ENCODE data around the gene SUMF1. TPM values are rescaled to one million over a fixed set of nuclear protein-coding genes. Genes with fewer than 3 reads are reported as not detected.

Gene SUMF1
- total RNA-seq, 1 experiment from 2014 or later, result 11.6 TPM

DNA sequence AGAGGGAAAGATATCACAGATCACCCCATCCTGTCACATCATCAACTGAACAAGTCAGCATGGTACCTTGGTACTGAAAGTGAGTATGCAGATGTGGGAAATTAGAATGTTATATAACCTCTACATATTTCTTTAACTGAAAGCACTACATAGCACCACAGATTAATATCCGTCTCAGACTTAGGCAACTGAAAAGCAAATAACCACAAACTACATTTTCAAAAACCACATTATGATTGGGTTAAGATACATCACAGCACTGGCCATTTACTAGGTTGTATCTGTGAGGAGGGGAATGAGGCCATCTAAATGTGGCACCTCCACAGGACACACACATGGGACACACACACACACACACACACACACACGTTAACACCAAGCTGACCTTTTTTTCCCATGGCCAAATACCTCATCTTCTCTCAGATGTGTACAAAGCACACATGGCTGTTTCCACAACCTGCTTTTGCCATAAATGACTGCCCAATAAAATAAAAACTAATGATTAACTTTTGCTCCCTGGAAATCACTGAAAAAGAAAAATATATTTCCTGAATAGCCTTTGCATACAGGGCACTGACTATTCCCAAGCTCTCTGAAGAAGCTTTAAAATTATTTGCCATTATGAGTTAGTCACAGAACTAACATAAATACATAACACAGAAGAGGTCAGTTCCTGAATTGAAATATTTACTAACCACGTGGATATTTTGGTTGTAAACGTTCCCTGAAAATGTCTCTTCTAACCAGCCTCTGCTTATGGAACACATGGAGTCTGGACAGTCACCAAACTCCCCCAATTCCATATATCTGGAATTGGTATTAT lies 60.1 kb downstream of the SUMF1 start:
- H3K4me3 ChIP-seq (ENCODE audit: insufficient read depth, low read depth, low read length), result no peak overlapping the region
- H3K36me3 ChIP-seq (replicated peaks; ENCODE audit: control insufficient read depth, insufficient read depth, low read length), result no peaks in the 10 kb centered on the region; the same call in 1 of the 2 replicates
- DNase-seq, result no peak
- H3K27me3 ChIP-seq (ENCODE audit: control insufficient read depth, insufficient read depth, low read length), result no peaks in the 10 kb centered on the region

DNA sequence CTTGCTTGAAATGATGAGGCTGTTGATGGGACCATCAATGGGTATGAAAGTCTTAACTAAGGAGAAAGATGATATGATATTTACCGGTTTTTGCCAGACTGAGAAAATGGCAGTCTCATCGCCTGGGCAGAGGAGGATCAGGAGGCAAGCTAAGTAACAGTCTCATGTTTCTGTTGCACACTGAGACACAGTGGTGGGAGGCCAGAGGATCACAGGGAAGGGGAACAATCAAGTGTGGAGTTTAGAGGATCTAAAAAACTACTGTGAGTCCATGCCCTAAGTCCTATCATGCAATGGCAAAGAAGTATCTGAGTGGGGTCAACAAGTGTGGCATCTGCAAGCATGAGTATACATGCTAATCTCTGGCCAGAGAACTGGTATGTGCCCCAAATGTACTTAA lies 62.2 kb downstream of the SUMF1 start:
- DNase-seq, result no peak
- no peak overlapping the region for H3K4me3 ChIP-seq (ENCODE audit: insufficient read depth, low read depth, low read length)
- H3K36me3 ChIP-seq (replicated peaks; ENCODE audit: control insufficient read depth, insufficient read depth, low read length), result no peaks in the 10 kb centered on the region; the same call in 1 of the 2 replicates
- H3K27me3 ChIP-seq (ENCODE audit: control insufficient read depth, insufficient read depth, low read length), result no peaks in the 10 kb centered on the region

DNA sequence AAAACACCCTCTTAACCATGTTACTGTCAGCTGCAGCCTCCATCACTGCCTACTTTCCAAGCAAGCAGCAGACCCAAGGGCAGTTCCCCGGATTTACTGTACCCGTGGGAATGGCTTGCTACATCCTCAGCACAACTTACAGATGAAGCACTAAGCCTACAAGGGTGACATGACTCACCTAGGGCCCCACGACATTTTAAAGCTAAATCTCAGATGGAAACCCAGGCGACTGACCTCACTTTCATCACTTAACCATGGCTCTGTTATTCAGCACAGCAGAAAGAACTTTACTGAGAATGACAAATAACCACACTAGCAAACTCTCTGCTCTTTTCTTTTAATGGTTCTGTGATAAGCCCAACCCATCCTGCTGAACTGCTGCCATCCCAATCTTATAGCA lies 65.6 kb downstream of the SUMF1 start:
- no peaks in the 10 kb centered on the region for H3K27me3 ChIP-seq (ENCODE audit: control insufficient read depth, insufficient read depth, low read length)
- no peak for DNase-seq
- no peak overlapping the region for H3K4me3 ChIP-seq (ENCODE audit: insufficient read depth, low read depth, low read length)
- no peaks in the 10 kb centered on the region; the same call in 1 of the 2 replicates for H3K36me3 ChIP-seq (replicated peaks; ENCODE audit: control insufficient read depth, insufficient read depth, low read length)

DNA sequence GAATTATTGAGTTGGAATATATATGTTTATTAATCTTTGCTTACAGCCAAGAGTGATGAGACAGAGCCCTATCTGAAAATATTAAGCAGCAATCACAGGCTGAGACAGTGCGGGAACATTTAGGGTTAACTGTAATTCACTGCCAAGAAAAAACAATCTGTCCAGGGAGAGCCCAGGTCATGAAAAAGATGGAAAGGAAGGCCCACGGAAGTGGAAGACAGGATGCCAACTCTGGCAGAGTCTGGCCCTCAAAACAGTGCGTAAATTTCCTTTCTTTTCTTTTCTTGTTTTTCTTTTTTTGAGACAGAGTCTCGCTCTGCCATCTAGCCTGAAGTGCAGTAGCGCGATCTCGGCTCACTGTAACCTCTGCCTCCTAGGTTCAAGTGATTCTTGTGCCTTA lies 67.6 kb downstream of the SUMF1 start:
- Histone ChIP-seq H3K27me3 (ENCODE audit: control insufficient read depth, insufficient read depth, low read length) (no peaks in the 10 kb centered on the region), H3K36me3 (replicated peaks; ENCODE audit: control insufficient read depth, insufficient read depth, low read length) (no peaks in the 10 kb centered on the region), H3K4me3 (ENCODE audit: insufficient read depth, low read depth, low read length) (no peak overlapping the region)
- DNase-seq, result no peak

DNA sequence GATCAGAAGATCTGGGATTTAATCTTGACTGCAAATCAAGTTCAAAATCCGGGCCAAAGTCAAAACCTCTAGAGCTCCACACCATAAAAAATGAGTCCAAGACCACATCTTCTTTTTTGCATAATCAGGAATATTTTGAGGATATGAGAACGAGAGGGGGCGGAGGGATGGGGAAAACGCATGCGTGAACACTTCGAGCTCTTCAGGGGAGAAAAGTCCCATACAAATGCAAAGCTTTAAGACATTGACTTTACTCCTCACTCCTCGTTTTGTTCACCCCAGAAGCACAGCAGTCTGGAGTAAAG lies 68.2 kb downstream of the SUMF1 start:
- Histone ChIP-seq H3K27me3 (ENCODE audit: control insufficient read depth, insufficient read depth, low read length) (no peaks in the 10 kb centered on the region), H3K36me3 (replicated peaks; ENCODE audit: control insufficient read depth, insufficient read depth, low read length) (no peaks in the 10 kb centered on the region), H3K4me3 (ENCODE audit: insufficient read depth, low read depth, low read length) (no peak overlapping the region)
- DNase-seq, result no peak

DNA sequence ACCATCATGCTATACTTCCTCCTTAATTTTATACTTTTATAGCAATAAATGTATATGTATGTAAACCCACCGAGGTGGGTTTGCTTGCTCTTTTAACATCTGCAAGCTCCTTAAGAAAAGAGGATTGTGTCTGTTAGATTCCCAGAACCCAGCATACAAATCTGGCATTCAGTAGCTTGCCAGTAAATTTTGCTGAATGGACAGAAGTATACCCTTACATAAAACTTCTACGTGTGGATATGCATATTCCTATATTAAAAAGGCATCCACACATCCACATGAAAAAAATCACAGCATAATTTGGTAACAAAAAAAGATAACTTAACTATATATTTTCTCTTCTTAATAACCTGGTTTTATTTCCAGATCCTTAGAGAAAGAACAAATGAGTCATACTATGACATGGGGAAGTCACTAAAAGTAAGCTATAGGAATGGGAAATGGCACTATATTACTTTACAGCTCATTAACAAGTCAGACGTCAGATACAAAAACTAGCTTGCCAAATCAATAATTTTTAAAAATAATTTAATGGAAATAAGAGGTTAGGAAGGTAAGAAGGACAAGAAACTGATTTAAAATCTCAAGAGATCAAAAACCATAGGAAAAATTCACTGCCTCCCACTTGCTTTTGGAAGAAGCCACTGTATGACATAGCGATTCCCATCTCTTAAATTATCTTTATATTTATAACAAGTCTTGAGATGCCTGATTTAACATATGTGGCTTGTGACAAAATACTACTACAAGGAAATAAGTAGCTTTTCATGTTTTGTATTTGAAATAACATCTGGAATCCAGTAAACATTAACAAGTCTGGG lies 68.7 kb downstream of the SUMF1 start:
- Histone ChIP-seq H3K4me3 (ENCODE audit: insufficient read depth, low read depth, low read length) (no peak overlapping the region), H3K27me3 (ENCODE audit: control insufficient read depth, insufficient read depth, low read length) (no peaks in the 10 kb centered on the region), H3K36me3 (replicated peaks; ENCODE audit: control insufficient read depth, insufficient read depth, low read length) (no peaks in the 10 kb centered on the region)
- no peak for DNase-seq

DNA sequence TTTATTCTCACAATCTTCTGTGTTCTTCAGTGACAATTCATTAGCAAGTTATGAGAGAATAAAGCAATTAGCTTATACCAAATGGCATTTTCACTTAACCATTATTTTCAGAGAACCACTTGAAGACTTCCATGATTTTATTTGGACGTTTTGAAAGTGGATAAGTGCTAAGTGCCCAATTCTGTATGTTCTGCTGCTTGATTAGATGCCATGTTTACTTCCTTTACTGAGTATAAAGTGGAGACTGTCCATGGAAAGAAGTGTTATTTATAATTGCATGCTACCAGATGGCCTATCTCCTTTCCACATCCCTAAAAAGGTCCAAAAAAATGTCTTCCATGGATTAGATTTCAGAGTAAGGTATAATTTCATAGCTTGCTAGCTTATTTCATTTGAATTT lies 69.6 kb downstream of the SUMF1 start:
- H3K4me3 ChIP-seq (ENCODE audit: insufficient read depth, low read depth, low read length), result no peak overlapping the region
- no peaks in the 10 kb centered on the region for H3K36me3 ChIP-seq (replicated peaks; ENCODE audit: control insufficient read depth, insufficient read depth, low read length)
- no peaks in the 10 kb centered on the region for H3K27me3 ChIP-seq (ENCODE audit: control insufficient read depth, insufficient read depth, low read length)
- DNase-seq, result no peak

DNA sequence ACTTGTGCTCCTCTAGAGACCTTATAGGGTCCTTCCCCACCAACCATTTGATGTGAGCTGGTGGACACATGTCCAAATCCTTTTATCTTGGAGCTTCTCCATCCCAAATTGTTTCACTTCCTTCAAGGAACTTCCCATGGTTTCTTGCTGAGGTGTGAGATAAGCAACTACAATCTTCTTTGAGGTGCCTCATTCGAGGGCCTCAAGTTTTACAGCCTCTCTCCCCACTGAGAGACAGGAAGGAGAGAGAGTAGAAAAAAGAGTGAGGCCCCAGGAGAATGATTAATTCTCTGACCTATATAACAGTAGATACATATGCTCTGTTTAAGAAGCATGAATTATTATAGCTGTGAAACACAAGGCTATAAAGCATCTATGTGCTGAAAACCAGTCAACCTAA lies 70.5 kb downstream of the SUMF1 start:
- no peak for DNase-seq
- Histone ChIP-seq H3K36me3 (replicated peaks; ENCODE audit: control insufficient read depth, insufficient read depth, low read length) (no peaks in the 10 kb centered on the region), H3K4me3 (ENCODE audit: insufficient read depth, low read depth, low read length) (no peak overlapping the region), H3K27me3 (ENCODE audit: control insufficient read depth, insufficient read depth, low read length) (no peaks in the 10 kb centered on the region)

DNA sequence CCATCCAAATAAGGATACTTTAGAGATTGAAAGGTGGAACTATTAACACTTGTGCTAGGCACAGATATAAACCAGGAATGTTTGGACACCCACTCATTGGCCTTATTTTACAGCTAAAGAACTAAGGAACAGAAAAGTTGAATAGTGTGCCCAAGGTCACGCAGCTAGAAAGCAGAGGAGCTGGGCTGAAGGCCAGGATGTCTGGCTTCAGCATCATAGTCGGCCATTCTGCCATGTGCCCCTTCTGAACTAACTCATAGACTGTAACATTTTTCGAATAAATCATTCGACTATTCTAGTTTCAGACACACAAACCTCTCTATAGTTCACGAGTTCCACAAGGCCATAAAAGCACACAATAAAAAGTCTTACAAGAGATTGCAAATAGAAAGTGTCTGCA lies 71.1 kb downstream of the SUMF1 start:
- H3K4me3 ChIP-seq (ENCODE audit: insufficient read depth, low read depth, low read length), result no peak overlapping the region
- no peaks in the 10 kb centered on the region for H3K27me3 ChIP-seq (ENCODE audit: control insufficient read depth, insufficient read depth, low read length)
- DNase-seq, result no peak
- no peaks in the 10 kb centered on the region for H3K36me3 ChIP-seq (replicated peaks; ENCODE audit: control insufficient read depth, insufficient read depth, low read length)

DNA sequence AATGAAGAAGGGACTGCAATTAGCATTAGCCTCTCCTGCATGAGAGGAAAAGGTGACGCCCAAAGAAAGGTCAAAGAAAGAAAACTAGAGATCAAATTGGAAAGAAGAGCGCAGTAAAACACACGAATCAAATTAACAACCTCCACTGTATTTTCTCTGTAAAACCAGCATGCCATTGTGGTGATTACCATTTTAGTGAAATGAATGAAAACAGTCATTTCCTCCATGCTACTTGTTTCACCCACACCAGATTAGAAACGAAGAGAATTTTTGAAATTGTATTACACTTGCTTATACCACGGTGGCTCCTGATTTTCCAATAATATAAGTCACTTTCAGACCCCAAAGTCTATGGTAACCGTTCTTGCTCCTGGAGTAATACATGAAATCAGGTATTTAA lies 71.6 kb downstream of the SUMF1 start:
- DNase-seq, result no peak
- Histone ChIP-seq H3K27me3 (ENCODE audit: control insufficient read depth, insufficient read depth, low read length) (no peaks in the 10 kb centered on the region), H3K4me3 (ENCODE audit: insufficient read depth, low read depth, low read length) (no peak overlapping the region), H3K36me3 (replicated peaks; ENCODE audit: control insufficient read depth, insufficient read depth, low read length) (no peaks in the 10 kb centered on the region)

DNA sequence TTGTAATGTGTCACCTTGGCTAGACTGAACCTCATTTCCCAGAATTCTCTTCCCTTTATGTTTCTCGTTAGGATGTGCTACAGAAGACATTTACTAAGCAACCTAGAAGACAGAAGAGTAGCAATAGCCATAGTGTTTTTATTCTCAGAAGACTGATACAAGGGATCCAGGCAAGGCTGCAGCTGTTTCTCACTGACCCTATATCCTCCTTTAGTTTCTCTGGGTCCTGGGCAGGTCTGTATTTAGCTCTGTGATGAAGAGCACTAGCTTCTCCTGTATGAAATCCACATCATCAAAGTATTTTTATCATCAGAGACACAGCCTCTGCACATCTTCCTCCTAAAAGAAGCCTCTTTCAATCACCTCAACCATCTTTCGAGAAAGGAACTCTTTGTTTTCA lies 72.5 kb downstream of the SUMF1 start:
- no peak for DNase-seq
- Histone ChIP-seq H3K27me3 (ENCODE audit: control insufficient read depth, insufficient read depth, low read length) (no peaks in the 10 kb centered on the region), H3K36me3 (replicated peaks; ENCODE audit: control insufficient read depth, insufficient read depth, low read length) (no peaks in the 10 kb centered on the region), H3K4me3 (ENCODE audit: insufficient read depth, low read depth, low read length) (no peak overlapping the region)

DNA sequence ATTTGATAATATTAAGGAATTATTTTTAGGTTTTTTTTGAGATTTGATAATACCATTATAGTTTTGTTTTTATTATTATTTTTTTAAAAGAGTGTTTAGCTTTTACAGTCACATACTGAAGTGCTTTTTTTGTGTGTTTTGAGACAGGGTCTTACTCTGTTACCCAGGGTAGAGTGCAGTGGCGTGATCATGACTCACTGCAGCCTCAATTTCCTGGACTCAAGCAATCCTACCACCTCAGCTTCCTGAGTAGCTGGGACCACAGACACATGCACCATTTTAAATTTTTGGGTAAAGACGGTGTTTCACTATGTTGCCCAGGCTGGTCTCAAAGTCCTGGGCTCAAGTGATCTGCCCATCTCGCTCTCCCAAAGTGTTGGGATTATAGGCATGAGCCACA lies 73.0 kb downstream of the SUMF1 start:
- Histone ChIP-seq H3K4me3 (ENCODE audit: insufficient read depth, low read depth, low read length) (no peak overlapping the region), H3K27me3 (ENCODE audit: control insufficient read depth, insufficient read depth, low read length) (no peaks in the 10 kb centered on the region), H3K36me3 (replicated peaks; ENCODE audit: control insufficient read depth, insufficient read depth, low read length) (no peaks in the 10 kb centered on the region)
- DNase-seq, result no peak

DNA sequence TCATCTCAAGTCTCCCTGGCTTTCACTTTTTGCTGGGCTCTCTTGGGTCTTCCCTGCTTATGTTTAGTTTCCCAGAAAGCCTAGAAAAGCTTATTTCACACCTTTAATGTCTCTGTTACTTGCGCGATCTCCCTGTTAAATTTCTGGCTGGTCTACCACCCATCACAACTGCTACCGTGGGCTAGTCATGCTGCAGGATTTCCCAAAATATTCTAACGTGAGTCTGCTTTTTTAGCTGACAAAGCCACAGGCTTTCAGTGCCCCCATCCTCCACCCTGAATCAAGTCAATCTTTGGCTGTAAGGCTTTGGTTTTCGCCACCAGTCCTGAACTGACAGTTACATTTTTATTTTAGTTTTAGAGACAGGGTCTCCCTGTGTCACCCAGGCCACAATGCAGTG lies 74.1 kb downstream of the SUMF1 start:
- Histone ChIP-seq H3K36me3 (replicated peaks; ENCODE audit: control insufficient read depth, insufficient read depth, low read length) (no peaks in the 10 kb centered on the region), H3K4me3 (ENCODE audit: insufficient read depth, low read depth, low read length) (no peak overlapping the region), H3K27me3 (ENCODE audit: control insufficient read depth, insufficient read depth, low read length) (no peaks in the 10 kb centered on the region)
- no peak for DNase-seq

DNA sequence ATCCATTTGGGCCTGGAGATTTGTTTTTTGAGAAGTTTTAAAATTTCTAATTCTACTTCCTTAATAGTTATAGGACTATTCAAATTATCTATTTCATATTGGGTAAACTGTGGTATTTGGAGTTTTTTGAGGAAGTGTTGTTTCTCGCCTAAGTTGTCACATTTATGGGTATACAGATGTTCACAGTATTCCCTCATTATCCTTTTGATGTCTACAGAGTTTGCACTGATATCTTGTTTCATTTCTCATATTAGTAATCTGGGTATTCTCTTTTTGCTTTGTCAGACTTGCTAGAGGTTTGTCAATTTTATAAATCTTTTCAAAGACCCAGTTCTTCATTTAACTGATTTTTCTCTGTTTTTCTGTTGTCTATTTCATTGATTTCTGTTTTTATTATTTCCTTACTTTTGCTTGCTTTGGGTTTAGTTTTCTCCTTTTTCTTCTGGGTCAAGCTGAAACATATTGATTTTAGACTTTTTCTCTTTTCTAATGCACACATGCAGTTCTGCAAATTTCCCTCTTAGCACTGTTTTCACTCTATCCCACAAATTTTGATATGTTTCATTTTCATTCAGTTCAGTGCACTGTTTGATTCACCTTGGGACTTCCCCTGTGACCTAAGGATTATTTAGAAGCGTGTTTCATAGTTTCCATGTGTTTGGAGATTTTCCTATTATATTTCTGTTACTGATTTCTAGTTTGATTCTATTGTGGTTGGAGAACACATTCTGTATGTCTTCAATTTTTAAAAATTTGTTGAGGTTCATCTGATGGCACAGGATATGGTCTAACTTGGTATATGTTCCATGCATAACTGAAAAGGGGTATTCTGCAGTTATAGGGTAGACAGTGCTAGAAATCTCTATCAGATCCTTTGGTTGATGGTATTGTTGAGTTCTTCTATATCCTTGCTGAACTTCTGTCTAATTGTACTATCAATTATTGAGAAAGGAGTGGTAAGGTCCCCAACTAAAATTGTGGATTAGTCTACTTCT lies 79.6 kb downstream of the SUMF1 start:
- DNase-seq, result no peak
- no peaks in the 10 kb centered on the region for H3K36me3 ChIP-seq (replicated peaks; ENCODE audit: control insufficient read depth, insufficient read depth, low read length)
- no peaks in the 10 kb centered on the region for H3K27me3 ChIP-seq (ENCODE audit: control insufficient read depth, insufficient read depth, low read length)
- no peak overlapping the region for H3K4me3 ChIP-seq (ENCODE audit: insufficient read depth, low read depth, low read length)

Data from H7 (cell line).